GM18907 (cell line): ENCODE measurements around the gene GOLGA8S.
"Not testable (repeated sequence)": the region's sequence is repeated elsewhere in the genome, so short reads cannot be mapped to it uniquely, and the experiment has no call there.

ENCODE experiments used
- ATAC-seq: cut with Tn5 transposase; IDR thresholded peaks from one replicate; pipeline ENCODE4 v1.9.1; 2021; ENCODE audit warnings: mild to moderate bottlenecking, moderate library complexity; ENCODE audit not compliant: unreplicated experiment

Gene GOLGA8S

GRCh38 chr15:23395832-23396231 is 41.3 kb downstream of the GOLGA8S start:
- no peak for ATAC-seq

GRCh38 chr15:23397779-23398178 is 43.2 kb downstream of the GOLGA8S start:
- no peak for ATAC-seq

- ATAC-seq, result not testable (repeated sequence)
Observed at GRCh38 chr15:23398357-23398756, 43.8 kb downstream of the GOLGA8S start.

GRCh38 chr15:23399207-23399606 is 44.7 kb downstream of the GOLGA8S start:
- not testable (repeated sequence) for ATAC-seq

- no peak for ATAC-seq
Observed at GRCh38 chr15:23401627-23402026, 47.1 kb downstream of the GOLGA8S start.

GRCh38 chr15:23402140-23402539 is 47.6 kb downstream of the GOLGA8S start:
- no peak for ATAC-seq

- ATAC-seq, result no peak
Observed at GRCh38 chr15:23402544-23402943, 48.0 kb downstream of the GOLGA8S start.

- ATAC-seq, result no peak
Observed at GRCh38 chr15:23403550-23403949, 49.0 kb downstream of the GOLGA8S start.

GRCh38 chr15:23411841-23412240 is 57.3 kb downstream of the GOLGA8S start:
- no peak for ATAC-seq

- ATAC-seq, result not testable (repeated sequence)
Observed at GRCh38 chr15:23412881-23413600, 58.5 kb downstream of the GOLGA8S start.
